HG02981 (cell line): ENCODE results near the gene CAMTA1.
"Not testable (repeated sequence)": the region's sequence is repeated elsewhere in the genome, so short reads cannot be mapped to it uniquely, and the experiment has no call there.

Experiments used
- ATAC-seq: cut with Tn5 transposase; IDR thresholded peaks from one replicate; pipeline ENCODE4 v1.9.1; 2021; ENCODE audit warnings: mild to moderate bottlenecking, moderate library complexity; ENCODE audit not compliant: unreplicated experiment

Gene CAMTA1

GRCh38 chr1:7375329-7375728 is 590.1 kb downstream of the CAMTA1 start:
- no peak for ATAC-seq

- no peak for ATAC-seq
These were observed 590.8 kb downstream of the CAMTA1 start for GRCh38 chr1:7375781-7376660.

- ATAC-seq: no peak
These were observed 591.4 kb downstream of the CAMTA1 start for GRCh38 chr1:7376676-7377075.

- no peak for ATAC-seq
These were observed 593.3 kb downstream of the CAMTA1 start for GRCh38 chr1:7378346-7379130.

- no peak for ATAC-seq
These were observed 594.3 kb downstream of the CAMTA1 start for GRCh38 chr1:7379441-7379971.

- ATAC-seq: not testable (repeated sequence)
These were observed 594.8 kb downstream of the CAMTA1 start for GRCh38 chr1:7380068-7380467.

GRCh38 chr1:7380712-7381111 is 595.5 kb downstream of the CAMTA1 start:
- no peak for ATAC-seq

- ATAC-seq: not testable (repeated sequence)
These were observed 596.5 kb downstream of the CAMTA1 start for GRCh38 chr1:7381729-7382128.

GRCh38 chr1:7382971-7383370 is 597.7 kb downstream of the CAMTA1 start:
- no peak for ATAC-seq

- no peak for ATAC-seq
These were observed 598.6 kb downstream of the CAMTA1 start for GRCh38 chr1:7383671-7384520.

GRCh38 chr1:7384679-7385078 is 599.4 kb downstream of the CAMTA1 start:
- ATAC-seq: no peak

GRCh38 chr1:7385471-7386225 is 600.4 kb downstream of the CAMTA1 start:
- ATAC-seq: no peak

- no peak for ATAC-seq
These were observed 601.2 kb downstream of the CAMTA1 start for GRCh38 chr1:7386226-7387052.

GRCh38 chr1:7387053-7387927 is 602.0 kb downstream of the CAMTA1 start:
- ATAC-seq: no peak

- ATAC-seq: no peak
These were observed 602.9 kb downstream of the CAMTA1 start for GRCh38 chr1:7388141-7388487.

GRCh38 chr1:7388488-7389185 is 603.4 kb downstream of the CAMTA1 start:
- ATAC-seq: no peak

- no peak for ATAC-seq
These were observed 604.1 kb downstream of the CAMTA1 start for GRCh38 chr1:7389201-7389905.
